Gastroesophageal sphincter (tissue), 4 donors: ENCODE measurements around the gene ABI3BP. TPM values are rescaled to one million over a fixed set of nuclear protein-coding genes. Genes with fewer than 3 reads are reported as not detected.
"Not testable (repeated sequence)": the region's sequence is repeated elsewhere in the genome, so short reads cannot be mapped to it uniquely, and the experiment has no call there.

Experiments
- ATAC-seq: fragments of 150-250 bp; one replicate; pipeline ENCODE4 v1.9.1; 2016; ENCODE audit warnings: mild to moderate bottlenecking, moderate library complexity
- H3K27ac ChIP-seq, 4 donors: fragments of 200-600 bp; sonication (generic) in 3 of 4; 1 replicate in 3 of 4; 2 replicates in 1 of 4; pipeline ENCODE4 v1.5.1; 2016 to 2019
- H3K27me3 ChIP-seq: fragments of 200-600 bp; sonication (generic); one replicate; pipeline ENCODE4 v1.5.1; 2019
- H3K36me3 ChIP-seq, 2 donors: fragments of 200-600 bp; sonication (generic); one replicate each; pipeline ENCODE4 v1.5.1; 2019; ENCODE audit warnings: control low read depth in 1 of 2
- H3K4me1 ChIP-seq, 3 donors: fragments of 200-600 bp; sonication (generic); 1 replicate in 2 of 3; 2 replicates in 1 of 3; pipeline ENCODE4 v1.5.1; 2016 to 2019; ENCODE audit warnings: control low read depth in 2 of 3
- H3K4me3 ChIP-seq, 2 donors: fragments of 200-600 bp; sonication (generic); one replicate each; pipeline ENCODE4 v1.5.1; 2019; ENCODE audit warnings: mild to moderate bottlenecking in 1 of 2, moderate library complexity in 1 of 2
- H3K9me3 ChIP-seq, 3 donors: fragments of 200-600 bp; sonication (generic); one replicate each; pipeline ENCODE4 v1.5.1; 2017 to 2019; ENCODE audit warnings: control low read depth in 2 of 3
- EP300 ChIP-seq: sonication (generic); formaldehyde crosslinking; IDR thresholded peaks from one replicate; pipeline ENCODE4 v1.6.1; 2017; ENCODE audit warnings: antibody characterized with exemption, mild to moderate bottlenecking
- POLR2A ChIP-seq, 2 donors: fragments of 450-650 bp; IDR thresholded peaks; one replicate each; pipeline ENCODE4 v1.6.1; 2017; ENCODE audit warnings: antibody characterized with exemption in 2 of 2, mild to moderate bottlenecking in 2 of 2, moderate library complexity in 1 of 2
- POLR2AphosphoS5 ChIP-seq: sonication (generic); formaldehyde crosslinking; IDR thresholded peaks from one replicate; pipeline ENCODE4 v1.6.1; 2017; ENCODE audit warnings: antibody characterized with exemption
- WGBS, 2 donors: methylation state at CpG; one replicate each; pipeline ENCODE4 v1.1.5; 2018; ENCODE audit warnings: low coverage in 1 of 2; 5-methylcytosine and 5-hydroxymethylcytosine counted together
- total RNA-seq, 4 donors: library from RNA; depleted of rRNA; stranded (reverse); fragments of >200 nt; gene quantifications; one replicate each; pipeline ENCODE4 v1.1.0, GENCODE V29; 2016
- TF ChIP-seq, protein P1 (sequence below), 4 experiments: fragments of 200-600 bp in 2 of 4; fragments of 450-650 bp in 2 of 4; sonication (generic) in 1 of 4; IDR thresholded peaks; one replicate each; pipeline ENCODE4 v1.5.1; 2017 to 2019; ENCODE audit warnings: antibody characterized with exemption in 4 of 4, mild to moderate bottlenecking in 2 of 4, moderate library complexity in 2 of 4

The ABI3BP gene
- total RNA-seq, 4 donors from 2014 or later: 59.6 to 158 (median 99.9) TPM

DNA sequence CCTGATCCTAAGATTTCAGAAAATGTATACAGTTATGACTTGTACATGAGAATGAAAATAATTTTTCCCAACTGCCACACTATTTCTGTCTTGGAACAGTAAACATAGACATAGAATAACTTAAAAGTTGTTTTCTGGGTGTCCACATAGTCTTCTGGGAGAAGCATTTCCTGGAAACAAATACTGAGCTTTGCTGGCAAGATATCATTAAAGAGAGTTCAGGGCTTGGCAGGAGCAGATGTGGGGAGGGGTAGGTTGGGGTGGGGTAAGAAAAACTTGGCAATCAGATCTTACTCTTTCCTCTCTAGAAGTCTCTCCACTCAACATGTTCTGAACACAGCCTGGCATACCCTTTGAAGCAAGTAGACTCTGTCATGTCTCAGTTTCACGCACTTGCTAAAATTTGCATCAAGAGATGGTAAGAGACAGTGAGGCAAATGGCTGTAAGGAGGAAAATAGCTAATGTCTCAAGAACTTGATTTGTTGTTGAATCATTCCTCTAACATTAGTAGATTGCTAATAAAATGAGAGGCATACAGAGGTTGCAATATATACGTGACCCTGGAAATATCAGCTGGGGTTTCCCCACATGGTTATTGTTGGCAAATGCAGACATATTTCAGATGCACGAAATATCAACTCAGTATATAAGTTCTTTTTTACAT lies 27.3 kb upstream of the ABI3BP start:
- Histone ChIP-seq H3K4me1 (peaks cover 0 to 16% (median 0%) of the 10 kb centered on the region in 3 donors), H3K27me3 (no peaks in the 10 kb centered on the region), H3K4me3 (no peak overlapping the region), H3K36me3 (no peaks in the 10 kb centered on the region), H3K27ac (no peak overlapping the region), H3K9me3 (no peaks in the 10 kb centered on the region)
- WGBS, 2 donors: 78 to 80% methylated on average over 3 of the region's 3 CpGs
- ATAC-seq: no peak
- TF ChIP-seq POLR2A (IDR thresholded peaks at IDR 0.05) (no peak), POLR2AphosphoS5 (no peak)

DNA sequence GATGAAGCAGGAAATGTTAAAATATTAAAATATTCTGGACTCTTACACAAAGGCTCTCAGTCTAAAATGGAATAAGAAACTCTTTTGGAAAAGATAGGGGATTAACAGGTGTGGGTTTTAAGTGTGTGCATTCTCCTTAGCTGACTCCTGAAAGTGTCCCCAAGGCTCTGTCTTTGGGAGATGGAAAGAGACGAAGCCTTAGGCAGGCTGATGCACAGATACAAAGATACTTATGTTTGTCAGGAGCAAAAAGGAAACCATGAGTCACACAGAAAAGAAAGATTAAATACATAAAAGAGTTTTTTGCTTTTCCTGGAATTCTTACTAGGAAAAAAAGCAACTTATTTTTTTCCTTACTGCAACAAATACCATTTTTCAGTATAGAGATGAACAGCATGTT lies 23.8 kb upstream of the ABI3BP start:
- H3K27ac ChIP-seq: no peak overlapping the region
- H3K9me3 ChIP-seq: no peaks in the 10 kb centered on the region
- 17% methylated on average over 1 of the region's 1 CpG; no CpG with 5 or more reads in 1 of the 2 donors for WGBS, 2 donors
- no peak overlapping the region for H3K4me3 ChIP-seq
- ATAC-seq: no peak
- no peaks in the 10 kb centered on the region for H3K36me3 ChIP-seq
- H3K4me1 ChIP-seq: peaks cover 0 to 16% (median 0%) of the 10 kb centered on the region in 3 donors
- no peak for TF ChIP-seq POLR2A (IDR thresholded peaks at IDR 0.05)
- TF ChIP-seq POLR2AphosphoS5: no peak
- no peaks in the 10 kb centered on the region for H3K27me3 ChIP-seq

DNA sequence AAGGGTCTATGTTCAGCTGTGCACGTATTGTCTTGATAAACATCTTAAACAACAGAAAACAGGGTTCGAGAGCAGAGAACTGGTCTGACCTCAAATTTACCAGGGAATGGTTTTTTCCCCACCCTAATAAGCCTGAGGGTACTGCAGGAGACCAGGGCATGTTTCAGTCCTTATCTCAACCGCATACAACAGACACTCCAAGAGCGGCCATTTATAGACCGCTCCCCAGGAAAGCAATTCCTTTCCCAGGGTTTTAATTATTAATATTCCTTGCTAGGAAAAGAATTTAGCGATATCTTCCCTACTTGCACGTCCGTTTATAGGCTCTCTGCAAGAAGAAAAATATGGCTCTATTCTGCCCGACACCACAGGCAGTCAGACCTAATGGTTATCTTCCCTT lies 19.1 kb upstream of the ABI3BP start:
- H3K27me3 ChIP-seq, H3K4me3 ChIP-seq: not testable (repeated sequence)
- 95 to 96% methylated on average over 5 to 9 of the region's 9 CpGs for WGBS, 2 donors

DNA sequence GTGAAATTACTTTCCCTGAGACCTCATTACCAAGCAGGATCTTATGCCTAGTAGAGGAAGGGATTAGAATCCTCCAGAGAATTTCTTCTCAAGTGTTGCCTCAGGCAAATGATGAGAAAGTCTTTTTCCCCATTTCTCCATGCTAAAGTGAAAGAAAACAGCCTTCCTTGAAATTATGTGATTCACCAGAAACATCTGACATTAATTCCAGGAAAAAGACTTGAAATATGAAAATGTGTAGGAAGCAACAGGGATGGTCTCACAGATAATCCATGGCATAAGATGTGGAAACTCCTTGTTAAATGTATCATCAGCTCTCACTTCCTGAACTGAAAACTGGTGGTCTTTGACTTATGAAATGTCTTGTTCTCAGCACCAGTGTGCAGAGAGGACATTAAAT lies 17.9 kb upstream of the ABI3BP start:
- no peak overlapping the region for H3K27ac ChIP-seq
- no peak for ATAC-seq
- no peaks in the 10 kb centered on the region for H3K27me3 ChIP-seq
- peaks cover 0 to 1% (median 0%) of the 10 kb centered on the region in 3 donors for H3K4me1 ChIP-seq
- H3K9me3 ChIP-seq: peaks cover 0 to 4% (median 0%) of the 10 kb centered on the region in 3 donors
- TF ChIP-seq EP300 (no peak), POLR2AphosphoS5 (no peak), POLR2A (IDR thresholded peaks at IDR 0.05) (no peak)
- TF ChIP-seq, protein P1, sequence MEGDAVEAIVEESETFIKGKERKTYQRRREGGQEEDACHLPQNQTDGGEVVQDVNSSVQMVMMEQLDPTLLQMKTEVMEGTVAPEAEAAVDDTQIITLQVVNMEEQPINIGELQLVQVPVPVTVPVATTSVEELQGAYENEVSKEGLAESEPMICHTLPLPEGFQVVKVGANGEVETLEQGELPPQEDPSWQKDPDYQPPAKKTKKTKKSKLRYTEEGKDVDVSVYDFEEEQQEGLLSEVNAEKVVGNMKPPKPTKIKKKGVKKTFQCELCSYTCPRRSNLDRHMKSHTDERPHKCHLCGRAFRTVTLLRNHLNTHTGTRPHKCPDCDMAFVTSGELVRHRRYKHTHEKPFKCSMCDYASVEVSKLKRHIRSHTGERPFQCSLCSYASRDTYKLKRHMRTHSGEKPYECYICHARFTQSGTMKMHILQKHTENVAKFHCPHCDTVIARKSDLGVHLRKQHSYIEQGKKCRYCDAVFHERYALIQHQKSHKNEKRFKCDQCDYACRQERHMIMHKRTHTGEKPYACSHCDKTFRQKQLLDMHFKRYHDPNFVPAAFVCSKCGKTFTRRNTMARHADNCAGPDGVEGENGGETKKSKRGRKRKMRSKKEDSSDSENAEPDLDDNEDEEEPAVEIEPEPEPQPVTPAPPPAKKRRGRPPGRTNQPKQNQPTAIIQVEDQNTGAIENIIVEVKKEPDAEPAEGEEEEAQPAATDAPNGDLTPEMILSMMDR (IDR thresholded peaks at IDR 0.05): no peak
- H3K36me3 ChIP-seq: no peaks in the 10 kb centered on the region
- no peak overlapping the region for H3K4me3 ChIP-seq

More for the DNA sequence above, 19.1 kb upstream of the ABI3BP start:
- ATAC-seq, H3K36me3 ChIP-seq, H3K27ac ChIP-seq, H3K9me3 ChIP-seq: not testable (repeated sequence)
- peaks cover 0 to 13% (median 0%) of the 10 kb centered on the region in 3 donors for H3K4me1 ChIP-seq

DNA sequence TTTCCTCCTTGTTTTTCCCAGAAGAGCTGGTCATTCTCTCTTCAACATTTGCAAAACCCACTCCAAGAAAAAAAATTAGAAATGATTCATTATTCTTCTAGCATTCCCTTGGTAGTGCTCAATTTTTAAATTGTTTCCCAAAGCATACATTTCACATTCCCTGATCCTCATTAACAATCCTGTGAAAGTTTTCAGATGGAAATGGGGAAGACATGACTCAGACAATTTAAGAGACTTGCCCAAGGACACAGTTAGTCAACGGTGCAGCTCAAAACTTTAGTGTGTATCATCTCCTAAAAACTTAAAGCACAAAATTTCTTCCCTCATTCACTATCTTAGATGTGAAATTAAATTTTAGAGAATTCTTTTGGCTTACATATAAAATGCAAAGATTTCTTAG lies 17.1 kb upstream of the ABI3BP start:
- Histone ChIP-seq H3K4me1 (no peaks in the 10 kb centered on the region), H3K36me3 (no peaks in the 10 kb centered on the region), H3K9me3 (peaks cover 0 to 4% (median 0%) of the 10 kb centered on the region in 3 donors), H3K27me3 (no peaks in the 10 kb centered on the region), H3K4me3 (no peak overlapping the region), H3K27ac (no peak overlapping the region)
- ATAC-seq: no peak
- TF ChIP-seq POLR2AphosphoS5 (no peak), EP300 (no peak), POLR2A (IDR thresholded peaks at IDR 0.05) (no peak)
- TF ChIP-seq, protein P1 (IDR thresholded peaks at IDR 0.05): no peak
- 44 to 53% methylated on average over 1 of the region's 1 CpG for WGBS, 2 donors

DNA sequence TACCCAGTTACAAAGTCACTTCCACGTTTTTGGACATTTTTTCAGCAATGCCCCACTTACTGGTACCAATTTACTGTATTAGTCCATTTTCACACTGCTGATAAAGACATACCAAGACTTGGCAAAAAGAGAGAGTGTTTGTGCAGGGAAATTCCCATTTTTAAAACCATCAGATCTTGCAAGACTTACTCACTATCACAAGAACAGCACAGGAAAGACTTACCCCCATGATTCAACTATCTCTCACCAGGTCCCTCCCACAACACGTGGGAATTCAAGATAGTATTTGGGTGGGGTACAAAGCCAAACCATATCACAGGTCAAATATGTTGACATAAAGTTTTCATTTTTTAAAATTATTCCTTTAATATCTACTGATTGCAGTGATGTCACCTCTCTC lies 16.2 kb upstream of the ABI3BP start:
- Histone ChIP-seq H3K36me3 (no peaks in the 10 kb centered on the region), H3K4me3 (no peak overlapping the region), H3K4me1 (no peaks in the 10 kb centered on the region), H3K9me3 (peaks cover 0 to 4% (median 0%) of the 10 kb centered on the region in 3 donors), H3K27ac (no peak overlapping the region), H3K27me3 (no peaks in the 10 kb centered on the region)
- ATAC-seq: no peak
- TF ChIP-seq, protein P1 (IDR thresholded peaks at IDR 0.05): no peak
- TF ChIP-seq POLR2AphosphoS5: no peak
- no peak for TF ChIP-seq POLR2A (IDR thresholded peaks at IDR 0.05)
- no peak for TF ChIP-seq EP300
- WGBS, 2 donors: 48 to 86% methylated on average over 1 to 2 of the region's 2 CpGs
